Right lobe of liver (tissue), 6 donors: ENCODE measurements around the gene PRDM12. TPM values are rescaled to one million over a fixed set of nuclear protein-coding genes. Genes with fewer than 3 reads are reported as not detected.

Experiments
- ATAC-seq, 4 donors: fragments of 200-7000 bp; cut with Tn5 transposase; one replicate each; pipeline ENCODE4 v1.9.1; 2020; ENCODE audit warnings: mild to moderate bottlenecking in 4 of 4, moderate library complexity in 4 of 4
- DNase-seq, 3 donors: peaks; one replicate each; pipeline ENCODE4 v3.0.0-alpha.2; 2020
- H3K27ac ChIP-seq, 3 donors: fragments of 200-600 bp; one replicate each; pipeline ENCODE4 v1.8.0; 2022
- H3K27me3 ChIP-seq, 2 donors: fragments of 200-600 bp; one replicate each; pipeline ENCODE4 v1.8.0; 2022
- H3K36me3 ChIP-seq, 4 donors: fragments of 200-600 bp; sonication (generic) in 1 of 4; one replicate each; pipeline versions ENCODE4 v1.5.1 to v1.8.0; 2017 to 2022; ENCODE audit warnings: control low read depth in 1 of 4
- H3K4me1 ChIP-seq, 4 donors: fragments of 200-600 bp; sonication (generic) in 1 of 4; one replicate each; pipeline versions ENCODE4 v1.5.1 to v1.8.0; 2017 to 2022; ENCODE audit warnings: control low read depth in 1 of 4
- H3K4me3 ChIP-seq, 3 donors: fragments of 200-600 bp; one replicate each; pipeline ENCODE4 v1.8.0; 2022
- H3K9me3 ChIP-seq, 4 donors: fragments of 200-600 bp; sonication (generic) in 1 of 4; one replicate each; pipeline versions ENCODE4 v1.5.1 to v1.8.0; 2017 to 2022; ENCODE audit warnings: control low read depth in 1 of 4
- CTCF ChIP-seq, 4 donors: fragments of 200-600 bp in 3 of 4; fragments of 450-650 bp in 1 of 4; IDR thresholded peaks; one replicate each; pipeline versions ENCODE4 v1.5.1 to v1.8.0; 2016 to 2022; ENCODE audit warnings: antibody characterized with exemption in 4 of 4, mild to moderate bottlenecking in 2 of 4
- POLR2A ChIP-seq: fragments of 450-650 bp; IDR thresholded peaks from one replicate; pipeline ENCODE4 v1.6.1; 2017; ENCODE audit warnings: antibody characterized with exemption, mild to moderate bottlenecking
- WGBS: methylation state at CpG from one replicate; pipeline ENCODE4 v1.1.6; 2018; ENCODE audit warnings: low coverage, low lambda C conversion rate; ENCODE audit not compliant: insufficient coverage; ENCODE audit errors: missing lambda C conversion rate; 5-methylcytosine and 5-hydroxymethylcytosine counted together
- intact Hi-C, 2 donors: fragments of 100-400 bp; cut with DNase I; formaldehyde crosslinking; loops; one replicate each; pipeline versions ENCODE4 v1.11.2 to v1.14.1; 2022
- total RNA-seq, 6 experiments: library from RNA; depleted of rRNA in 2 of 6; stranded (reverse); fragments of >200 nt in 2 of 6; fragmentation: NEBNext Ultra II Directional in 3 of 6; extraction: Animal tissue kit (Norgen Biotek cat#: 25700) in 3 of 6; gene quantifications; one replicate each; pipeline versions ENCODE4 v1.1.0 to v1.2.4, GENCODE V29; 2016 to 2023
- donor health status: DM: no; HTN: yes; CAD: no.
- donor health status: DM: no; HTN: no; CAD: no.
- donor health status: DM: no; HTN: no; CAD: no.
- donor health status: DM: no; HTN: yes; CAD: no.
- donor health status: DM: no; HTN: yes; CAD: no.

PRDM12 gene
- total RNA-seq, 6 experiments from 2014 or later, result 0.15 TPM; not detected in 5

- no peak for TF ChIP-seq CTCF (IDR thresholded peaks at IDR 0.05)
- H3K27me3 ChIP-seq, result peaks cover 17 to 55% of the 10 kb centered on the region in 2 donors
- H3K4me1 ChIP-seq, result peaks cover 0 to 33% (median 0%) of the 10 kb centered on the region in 4 donors
- no peak for ATAC-seq
- intact Hi-C loops, result no loop called here
- H3K27ac ChIP-seq, result no peak overlapping the region
- no peaks in the 10 kb centered on the region for H3K36me3 ChIP-seq
- H3K9me3 ChIP-seq, result no peaks in the 10 kb centered on the region
- 3% methylated on average over 25 of the region's 58 CpGs for WGBS
- no peak overlapping the region for H3K4me3 ChIP-seq
- no peak for DNase-seq
Measured at GRCh38 chr9:130659699-130660248, 4.6 kb upstream of the PRDM12 start.

GRCh38 chr9:130660326-130660682 is 4.1 kb upstream of the PRDM12 start:
- no peak for TF ChIP-seq CTCF (IDR thresholded peaks at IDR 0.05)
- no peak for TF ChIP-seq POLR2A
- H3K27ac ChIP-seq, result no peak overlapping the region
- H3K27me3 ChIP-seq, result peaks cover 19 to 55% of the 10 kb centered on the region in 2 donors
- intact Hi-C loops, result no loop called here
- whole genome bisulfite sequencing, result 3% methylated on average over 13 of the region's 33 CpGs
- ATAC-seq, result no peak
- peaks cover 0 to 33% (median 0%) of the 10 kb centered on the region in 4 donors for H3K4me1 ChIP-seq
- no peaks in the 10 kb centered on the region for H3K36me3 ChIP-seq
- no peaks in the 10 kb centered on the region for H3K9me3 ChIP-seq
- DNase-seq, result no peak
- peak overlapping the region; percentile 18 to 35 (median 25) for H3K4me3 ChIP-seq

GRCh38 chr9:130660683-130661450 is 3.5 kb upstream of the PRDM12 start:
- WGBS, result 2% methylated on average over 19 of the region's 82 CpGs
- peaks cover 0 to 33% (median 0%) of the 10 kb centered on the region in 4 donors for H3K4me1 ChIP-seq
- H3K27ac ChIP-seq, result no peak overlapping the region
- ATAC-seq (peak; percentile 15 to 43 (median 26)), DNase-seq (no peak)
- peak overlapping the region; percentile 18 to 35 (median 25) for H3K4me3 ChIP-seq
- TF ChIP-seq CTCF (IDR thresholded peaks at IDR 0.05), result no peak
- TF ChIP-seq POLR2A, result no peak
- H3K9me3 ChIP-seq, result no peaks in the 10 kb centered on the region
- intact Hi-C loops, result no loop called here
- peaks cover 23 to 60% of the 10 kb centered on the region in 2 donors for H3K27me3 ChIP-seq
- no peaks in the 10 kb centered on the region for H3K36me3 ChIP-seq

GRCh38 chr9:130661451-130662098 is 2.8 kb upstream of the PRDM12 start:
- Histone ChIP-seq H3K27ac (no peak overlapping the region), H3K4me3 (no peak overlapping the region), H3K4me1 (peaks cover 0 to 33% (median 0%) of the 10 kb centered on the region in 4 donors), H3K27me3 (peaks cover 31 to 66% of the 10 kb centered on the region in 2 donors), H3K9me3 (no peaks in the 10 kb centered on the region), H3K36me3 (no peaks in the 10 kb centered on the region)
- WGBS, result 5% methylated on average over 28 of the region's 47 CpGs
- DNase-seq (no peak), ATAC-seq (no peak)
- intact Hi-C loops, result no loop called here
- no peak for TF ChIP-seq POLR2A
- no peak for TF ChIP-seq CTCF (IDR thresholded peaks at IDR 0.05)
